Activated gamma-delta T cell treated with Interleukin-2 at 50 U/mL for 16 hours (primary cell): ENCODE results near the gene STRN.
"Not testable (repeated sequence)": the region's sequence is repeated elsewhere in the genome, so short reads cannot be mapped to it uniquely, and the experiment has no call there.

Experiments used
- DNase-seq: peaks from one replicate; pipeline ENCODE4 v3.0.0-alpha.2; 2020

STRN gene

GRCh38 chr2:36906277-36906676, 60.1 kb downstream of the STRN start:
- DNase-seq = no peak

- DNase-seq = no peak
These were observed 61.7 kb downstream of the STRN start for GRCh38 chr2:36904636-36905035.

- no peak for DNase-seq
These were observed 63.8 kb downstream of the STRN start for GRCh38 chr2:36902385-36903120.

GRCh38 chr2:36892805-36893204, 73.5 kb downstream of the STRN start:
- DNase-seq = no peak

- DNase-seq = no peak
These were observed 76.5 kb downstream of the STRN start for GRCh38 chr2:36889795-36890194.

GRCh38 chr2:36887095-36887494, 79.2 kb downstream of the STRN start:
- DNase-seq = not testable (repeated sequence)

GRCh38 chr2:36886664-36887063, 79.7 kb downstream of the STRN start:
- DNase-seq = no peak

GRCh38 chr2:36885605-36886004, 80.7 kb downstream of the STRN start:
- no peak for DNase-seq

- DNase-seq = no peak
These were observed 83.8 kb downstream of the STRN start for GRCh38 chr2:36882532-36882931.

GRCh38 chr2:36881816-36882215, 84.5 kb downstream of the STRN start:
- no peak for DNase-seq

- no peak for DNase-seq
These were observed 87.9 kb downstream of the STRN start for GRCh38 chr2:36878429-36878828.

GRCh38 chr2:36871068-36871707, 95.1 kb downstream of the STRN start:
- no peak for DNase-seq

GRCh38 chr2:36869606-36870005, 96.7 kb downstream of the STRN start:
- no peak for DNase-seq

GRCh38 chr2:36861896-36862295, 104.4 kb downstream of the STRN start:
- no peak for DNase-seq

GRCh38 chr2:36859366-36859792, 107.0 kb downstream of the STRN start:
- DNase-seq = no peak

- no peak for DNase-seq
These were observed 107.6 kb downstream of the STRN start for GRCh38 chr2:36858551-36859365.

GRCh38 chr2:36857713-36858112, 108.6 kb downstream of the STRN start:
- no peak for DNase-seq

GRCh38 chr2:36855429-36855828, 110.9 kb downstream of the STRN start:
- no peak for DNase-seq

GRCh38 chr2:36854241-36854640, 112.1 kb downstream of the STRN start:
- DNase-seq = no peak

GRCh38 chr2:36849265-36849664, 117.1 kb downstream of the STRN start:
- no peak for DNase-seq

- no peak for DNase-seq
These were observed 122.5 kb downstream of the STRN start for GRCh38 chr2:36843838-36844237.

GRCh38 chr2:36839976-36840617, 126.2 kb downstream of the STRN start:
- DNase-seq = no peak
